ENCODE results near the gene CLTB.

GRCh38 chr5:176386491-176386890 lies 29.8 kb downstream of the CLTB start:
- TF ChIP-seq CTCF (IDR thresholded peaks at IDR 0.05) (no peak), POLR2A (IDR thresholded peaks at IDR 0.05) (no peak)

Measured in body of pancreas (tissue), 4 donors.